Pancreas (tissue), 10 donors: ENCODE data around the gene WDR7. TPM values are rescaled to one million over a fixed set of nuclear protein-coding genes. Genes with fewer than 3 reads are reported as not detected.

Experiments
- ATAC-seq, 4 donors: fragments of 200-7000 bp; cut with Tn5 transposase; one replicate each; pipeline versions ENCODE4 v1.8.0 to v1.9.1; 2020; ENCODE audit warnings: mild to moderate bottlenecking in 4 of 4, moderate library complexity in 4 of 4
- DNase-seq, 6 donors: peaks; one replicate each; pipeline ENCODE4 v3.0.0-alpha.2; 2020
- FAIRE-seq: peaks from 2 replicates; lab custom pipeline; 2012; peaks lifted over from hg19 to GRCh38; lab: Jason Lieb, UNC
- H3K27ac ChIP-seq, 4 donors: fragments of 200-600 bp; sonication (generic); 1 replicate in 3 of 4; 2 replicates in 1 of 4; pipeline versions ENCODE4 v1.5.0 to v1.8.0; 2020
- H3K27me3 ChIP-seq, 4 donors: fragments of 200-600 bp; one replicate each; pipeline ENCODE4 v1.8.0; 2021
- H3K36me3 ChIP-seq, 3 donors: fragments of 200-600 bp; sonication (generic) in 1 of 3; one replicate each; pipeline versions ENCODE4 v1.5.0 to v1.8.0; 2020 to 2021
- H3K4me1 ChIP-seq, 3 donors: fragments of 200-600 bp; one replicate each; pipeline ENCODE4 v1.8.0; 2021
- H3K4me3 ChIP-seq, 4 donors: fragments of 200-600 bp; sonication (generic) in 2 of 4; one replicate each; pipeline versions ENCODE4 v1.5.0 to v1.8.0; 2020 to 2021
- H3K9me3 ChIP-seq, 4 donors: fragments of 200-600 bp; one replicate each; pipeline ENCODE4 v1.8.0; 2021
- CTCF ChIP-seq, 4 donors: fragments of 200-600 bp; sonication (generic) in 3 of 4; IDR thresholded peaks; one replicate each; pipeline versions ENCODE4 v1.5.0 to v1.8.0; 2021; ENCODE audit warnings: antibody characterized with exemption in 4 of 4
- WGBS, 2 donors: extraction: QIAGEN DNeasy Blood & Tissue Kit; methylation state at CpG; one replicate each; pipeline ENCODE4 v1.1.7; 2013; 5-methylcytosine and 5-hydroxymethylcytosine counted together
- intact Hi-C, 3 donors: fragments of 100-400 bp; cut with DNase I; formaldehyde crosslinking; loops; one replicate each; pipeline versions ENCODE4 v1.11.1 to v1.14.2; 2022
- polyA plus RNA-seq, 2 donors: library from polyadenylated mRNA; stranded (reverse); fragments of 200-250 nt; gene quantifications; one replicate each; pipeline ENCODE4 v1.2.3, GENCODE V29; 2013
- total RNA-seq, 6 donors: library from RNA; stranded (reverse); fragmentation: NEBNext Ultra II Directional in 4 of 6; extraction: Animal tissue kit (Norgen Biotek cat#: 25700) in 4 of 6; gene quantifications; one replicate each; pipeline versions ENCODE4 v1.2.1 to v1.2.4, GENCODE V29; 2021 to 2023
- donor health status: healthy with polysubstance abuse.
- donor health status: DM: no; HTN: no; CAD: no; lungs with moderate emphysema.
- donor health status: DM: no; HTN: no; CAD: no.
- donor health status: control.
- donor health status: control.
- donor health status: Bipolar disorder and iron deficiency.
- donor health status: DM: yes; HTN: yes; CAD: no.
- donor health status: DM: no; HTN: no; CAD: no.
- donor health status: DM: no; HTN: no; CAD: no.
- donor health status: DM: yes; HTN: yes; CAD: no.

The WDR7 gene
- total and polyA plus RNA-seq, 8 donors = 2.5 to 14.4 (median 10.3) TPM

GRCh38 chr18:56919190-56919589 lies 268.0 kb downstream of the WDR7 start:
- no peaks in the 10 kb centered on the region for H3K9me3 ChIP-seq
- TF ChIP-seq CTCF (IDR thresholded peaks at IDR 0.05) = no peak
- no peak overlapping the region for H3K27ac ChIP-seq
- H3K27me3 ChIP-seq = no peaks in the 10 kb centered on the region
- FAIRE-seq = no peak
- H3K4me1 ChIP-seq = no peaks in the 10 kb centered on the region
- ATAC-seq = no peak
- DNase-seq = no peak
- no peaks in the 10 kb centered on the region for H3K36me3 ChIP-seq
- intact Hi-C loops = no loop called here
- no peak overlapping the region for H3K4me3 ChIP-seq
- WGBS, 2 donors = 91 to 94% methylated on average over 1 of the region's 1 CpG

- TF ChIP-seq CTCF (IDR thresholded peaks at IDR 0.05) = no peak
- 94 to 97% methylated on average over 1 of the region's 1 CpG for WGBS, 2 donors
- no peaks in the 10 kb centered on the region for H3K9me3 ChIP-seq
These were observed 270.8 kb downstream of the WDR7 start for GRCh38 chr18:56921896-56922480.

GRCh38 chr18:56926734-56927133 lies 275.6 kb downstream of the WDR7 start:
- Histone ChIP-seq H3K9me3 (no peaks in the 10 kb centered on the region), H3K27ac (no peak overlapping the region), H3K36me3 (no peaks in the 10 kb centered on the region), H3K4me3 (no peak overlapping the region), H3K27me3 (no peaks in the 10 kb centered on the region), H3K4me1 (no peaks in the 10 kb centered on the region)
- ATAC-seq (peak in 2 of 4 donors; percentile 70 to 73), FAIRE-seq (no peak), DNase-seq (no peak)
- intact Hi-C loops = no loop called here
- no peak for TF ChIP-seq CTCF (IDR thresholded peaks at IDR 0.05)
- WGBS, 2 donors = 75 to 85% methylated on average over 5 of the region's 5 CpGs

More at GRCh38 chr18:56921896-56922480, 270.8 kb downstream of the WDR7 start:
- H3K27ac ChIP-seq = no peak overlapping the region
- DNase-seq = no peak
- ATAC-seq = no peak
- intact Hi-C loops = no loop called here
- no peaks in the 10 kb centered on the region for H3K4me1 ChIP-seq
- no peaks in the 10 kb centered on the region for H3K27me3 ChIP-seq
- no peak for FAIRE-seq
- no peaks in the 10 kb centered on the region for H3K36me3 ChIP-seq
- H3K4me3 ChIP-seq = no peak overlapping the region

- no peak for TF ChIP-seq CTCF (IDR thresholded peaks at IDR 0.05)
- H3K4me1 ChIP-seq = no peaks in the 10 kb centered on the region
- H3K27me3 ChIP-seq = no peaks in the 10 kb centered on the region
- ATAC-seq (no peak), FAIRE-seq (no peak), DNase-seq (no peak)
- H3K36me3 ChIP-seq = no peaks in the 10 kb centered on the region
- intact Hi-C loops = no loop called here
- no peaks in the 10 kb centered on the region for H3K9me3 ChIP-seq
- WGBS, 2 donors = 96 to 97% methylated on average over 3 of the region's 3 CpGs
- no peak overlapping the region for H3K4me3 ChIP-seq
- no peak overlapping the region for H3K27ac ChIP-seq
These were observed 276.6 kb downstream of the WDR7 start for GRCh38 chr18:56927786-56928185.

GRCh38 chr18:56929886-56930285 lies 278.7 kb downstream of the WDR7 start:
- TF ChIP-seq CTCF (IDR thresholded peaks at IDR 0.05) = no peak
- Histone ChIP-seq H3K9me3 (no peaks in the 10 kb centered on the region), H3K4me1 (no peaks in the 10 kb centered on the region), H3K4me3 (no peak overlapping the region), H3K27ac (no peak overlapping the region), H3K36me3 (no peaks in the 10 kb centered on the region), H3K27me3 (no peaks in the 10 kb centered on the region)
- no peak for DNase-seq
- intact Hi-C loops = no loop called here
- 91 to 92% methylated on average over 5 of the region's 5 CpGs for WGBS, 2 donors
- FAIRE-seq = no peak
- no peak for ATAC-seq
